GM12878 (cell line): ENCODE data around the gene SV2B. TPM values are rescaled to one million over a fixed set of nuclear protein-coding genes. Genes with fewer than 3 reads are reported as not detected.

Experiments
- BACH1 ChIP-seq: fragments of 450-650 bp; IDR thresholded peaks from 2 replicates; pipeline ENCODE4 v1.6.1; 2017; ENCODE audit warnings: mild to moderate bottlenecking, borderline replicate concordance
- BHLHE40 ChIP-seq, 2 experiments: fragments of 450-650 bp in 1 of 2; IDR thresholded peaks; 2 replicates each; pipeline ENCODE4 v1.6.1; 2011 to 2017; ENCODE audit warnings: low read depth in 2 of 2, borderline replicate concordance in 1 of 2, improper control_type of control experiment in 1 of 2, low read length in 1 of 2, mild to moderate bottlenecking in 1 of 2
- CBX5 ChIP-seq: sonication (generic); IDR thresholded peaks from 2 replicates; pipeline ENCODE4 v1.6.1; 2016; ENCODE audit warnings: low read depth, moderate library complexity, mild to moderate bottlenecking, inconsistent platforms
- CEBPB ChIP-seq, 2 experiments: fragments of 150-350 bp in 1 of 2; IDR thresholded peaks; 2 replicates each; pipeline ENCODE4 v1.6.1; 2012 to 2014; ENCODE audit warnings: low read depth in 2 of 2, low read length in 2 of 2, borderline replicate concordance in 1 of 2, inconsistent platforms in 1 of 2
- CHD2 ChIP-seq: IDR thresholded peaks from 2 replicates; pipeline ENCODE4 v1.6.1; 2011; ENCODE audit warnings: low read depth, low read length, improper control_type of control experiment, borderline replicate concordance
- EGR1 ChIP-seq, 2 experiments: IDR thresholded peaks; 1 replicate in 1 of 2; 2 replicates in 1 of 2; pipeline ENCODE4 v1.6.1; 2011 to 2012; ENCODE audit warnings: low read depth in 2 of 2, low read length in 2 of 2, borderline replicate concordance in 1 of 2, mild to moderate bottlenecking in 1 of 2, moderate library complexity in 1 of 2
- IKZF2 ChIP-seq, 2 experiments: fragments of 450-650 bp; IDR thresholded peaks; 2 replicates each; pipeline ENCODE4 v1.6.1; 2017; ENCODE audit warnings: mild to moderate bottlenecking in 2 of 2, moderate library complexity in 2 of 2
- JUND ChIP-seq: IDR thresholded peaks from 2 replicates; pipeline ENCODE4 v1.6.1; 2012; ENCODE audit warnings: low read depth, mild to moderate bottlenecking, low read length, improper control_type of control experiment, moderate library complexity
- MLLT1 ChIP-seq: fragments of 450-650 bp; IDR thresholded peaks from 2 replicates; pipeline ENCODE4 v1.6.1; 2016; ENCODE audit warnings: mild to moderate bottlenecking
- POU2F2 ChIP-seq: IDR thresholded peaks from 3 replicates; pipeline ENCODE4 v1.6.1; 2011; ENCODE audit warnings: low read depth, mild to moderate bottlenecking, low read length, borderline replicate concordance
- RAD21 ChIP-seq: IDR thresholded peaks from 2 replicates; pipeline ENCODE4 v1.6.1; 2011; ENCODE audit warnings: mild to moderate bottlenecking, low read depth, low read length, moderate library complexity; ENCODE audit not compliant: insufficient read depth
- SP1 ChIP-seq: IDR thresholded peaks from one replicate; pipeline ENCODE4 v1.6.1; 2011; ENCODE audit warnings: low read depth, low read length
- SREBF1 ChIP-seq: IDR thresholded peaks from 2 replicates; pipeline ENCODE4 v1.6.1; 2012; ENCODE audit warnings: mild to moderate bottlenecking, low read length
- SREBF2 ChIP-seq: IDR thresholded peaks from 2 replicates; pipeline ENCODE4 v1.6.1; 2012; ENCODE audit warnings: mild to moderate bottlenecking, low read length
- TAF1 ChIP-seq: IDR thresholded peaks from 2 replicates; pipeline ENCODE4 v1.6.1; 2011; ENCODE audit warnings: mild to moderate bottlenecking, low read depth, low read length, borderline replicate concordance
- TARDBP ChIP-seq: IDR thresholded peaks from 2 replicates; pipeline ENCODE4 v1.6.1; 2016; ENCODE audit warnings: borderline replicate concordance
- TBL1XR1 ChIP-seq: IDR thresholded peaks from 2 replicates; pipeline ENCODE4 v1.6.1; 2012; ENCODE audit warnings: low read depth, low read length, improper control_type of control experiment
- TCF3 ChIP-seq: IDR thresholded peaks from 2 replicates; pipeline ENCODE4 v1.6.1; 2012; ENCODE audit warnings: low read depth, mild to moderate bottlenecking, low read length, borderline replicate concordance; ENCODE audit not compliant: insufficient read depth
- ZNF217 ChIP-seq: fragments of 450-650 bp; IDR thresholded peaks from 2 replicates; pipeline ENCODE4 v1.6.1; 2017; ENCODE audit warnings: antibody characterized with exemption, mild to moderate bottlenecking
- polyA plus RNA-seq, 11 experiments: library from polyadenylated mRNA; depleted of rRNA in 4 of 11; unstranded in 6 of 11; stranded (reverse) in 5 of 11; fragments of >200 nt; fragmentation: Nextera tagmentation in 4 of 11; fragmentation: Illumina TruSeq in 1 of 11; extraction: Ambion mirVana in 4 of 11; extraction: Trizol in 1 of 11; gene quantifications; 1 replicate in 1 of 11; 2 replicates in 10 of 11; pipeline versions ENCODE4 v1.2.1 to v1.2.3, GENCODE V29; 2011 to 2016; ENCODE audit warnings: inconsistent platforms in 2 of 11, missing spikeins in 2 of 11, low read depth in 1 of 11
- total RNA-seq, 4 experiments: library from RNA; depleted of rRNA in 3 of 4; stranded (reverse); fragments of >200 nt in 3 of 4; fragmentation: Illumina TruSeq in 1 of 4; extraction: Trizol in 1 of 4; gene quantifications; 2 replicates each; pipeline versions ENCODE4 v1.2.1 to v1.2.3, GENCODE V29; 2013 to 2021
- TF ChIP-seq, protein P1 (sequence below): fragments of 450-650 bp; IDR thresholded peaks from 2 replicates; pipeline ENCODE4 v1.6.1; 2017; ENCODE audit warnings: mild to moderate bottlenecking, low read depth, inconsistent platforms; ENCODE audit not compliant: poor library complexity, severe bottlenecking
- TF ChIP-seq, protein P2 (sequence below), 3 experiments: IDR thresholded peaks in 2 of 3; conservative IDR thresholded peaks in 1 of 3; 2 replicates each; pipeline ENCODE4 v1.5.1; 2011; ENCODE audit warnings: low read depth in 3 of 3, low read length in 3 of 3, mild to moderate bottlenecking in 3 of 3, control low read depth in 2 of 3, moderate library complexity in 2 of 3, inconsistent platforms in 1 of 3, mixed read lengths in 1 of 3; ENCODE audit not compliant: control insufficient read depth in 2 of 3, insufficient read depth in 1 of 3; ENCODE audit errors: extremely low read depth in 1 of 3
- TF ChIP-seq, protein P3 (sequence below): fragments of 450-650 bp; IDR thresholded peaks from 2 replicates; pipeline ENCODE4 v1.6.1; 2016; ENCODE audit warnings: mild to moderate bottlenecking

SV2B gene
- total and polyA plus RNA-seq, 10 of the 15 experiments (the other 5 are each of a cell fraction or from before 2014, with no cell fraction given) = 0.03 to 1.7 (median 1.3) TPM

DNA sequence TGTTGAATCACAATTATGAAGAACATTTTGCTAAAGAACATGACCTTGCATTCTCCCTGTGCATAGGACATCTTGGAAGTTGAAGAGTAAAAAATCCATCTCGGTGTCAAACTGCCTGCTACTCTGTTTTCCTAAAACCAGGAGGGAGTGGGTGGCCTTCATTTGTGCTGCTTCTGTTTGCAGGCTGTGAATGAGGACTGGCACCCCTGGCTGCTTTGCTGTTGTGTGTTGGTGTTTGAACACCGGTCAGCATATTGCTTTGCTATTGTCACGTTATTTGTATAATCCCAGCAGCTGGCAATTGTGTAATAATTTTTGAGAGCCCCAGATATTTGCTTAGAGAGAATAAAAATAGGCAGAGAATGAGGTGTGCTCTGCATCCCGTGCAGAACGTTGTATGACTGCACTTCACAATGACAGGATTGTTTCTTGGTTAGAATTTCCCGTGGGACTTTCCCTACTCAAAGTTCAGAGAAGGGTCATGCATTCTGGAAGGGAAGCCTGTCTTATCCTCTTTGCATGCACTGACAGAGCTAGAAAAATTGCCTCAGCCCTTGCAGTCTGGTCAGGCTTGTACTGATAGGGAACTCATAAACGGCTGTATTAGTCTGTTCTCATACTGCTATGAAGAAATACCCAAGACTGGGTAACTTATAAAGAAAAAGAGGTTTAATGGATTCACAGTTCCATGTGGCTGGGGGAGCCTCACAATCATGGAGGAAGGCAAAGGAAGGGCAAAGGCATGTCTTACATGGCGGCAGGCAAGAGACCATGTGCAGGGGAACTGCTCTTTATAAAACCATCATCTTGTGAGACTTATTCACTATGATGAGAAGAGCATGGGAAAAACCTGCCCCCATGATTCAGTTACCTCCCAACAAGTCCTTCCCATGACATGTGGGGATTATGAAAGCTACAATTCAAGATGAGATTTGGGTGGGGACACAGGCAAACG, 16.3 kb downstream of the SV2B start (continued):
- TF ChIP-seq POU2F2 (0 out of 3 replicates have a peak, but pooled peaks have one; percentile 55), IKZF2 (IDR thresholded peaks at IDR 0.05) (peak; percentile 62 to 74; a peak in 3 of 4 replicates), CHD2 (0 out of 2 replicates have a peak, but pooled peaks have one; percentile 55), RAD21 (peak; percentile 10; the same call in 1 of the 2 replicates), CEBPB (IDR thresholded peaks at IDR 0.05; ENCODE audit: borderline replicate concordance in 1 of 2, low read depth in 2 of 2, low read length in 2 of 2) (peak; percentile 27 to 42; a peak in 2 of 4 replicates), JUND (no peak), ZNF217 (no peak), TARDBP (no peak), BACH1 (no peak), MLLT1 (0 out of 2 replicates have a peak, but pooled peaks have one; percentile 57), EGR1 (IDR thresholded peaks at IDR 0.05; ENCODE audit: borderline replicate concordance in 1 of 2, low read depth in 2 of 2, low read length in 2 of 2) (no peak), SP1 (peak; percentile 58), SREBF1 (no peak), SREBF2 (no peak), TAF1 (peak; percentile 20; the same call in 1 of the 2 replicates), TCF3 (0 out of 2 replicates have a peak, but pooled peaks have one; percentile 43), CBX5 (peak; percentile 87), BHLHE40 (IDR thresholded peaks at IDR 0.05; ENCODE audit: borderline replicate concordance in 1 of 2, low read depth in 2 of 2, low read length in 1 of 2) (peak; percentile 96 to 97), TBL1XR1 (no peak)
- TF ChIP-seq, protein P1, sequence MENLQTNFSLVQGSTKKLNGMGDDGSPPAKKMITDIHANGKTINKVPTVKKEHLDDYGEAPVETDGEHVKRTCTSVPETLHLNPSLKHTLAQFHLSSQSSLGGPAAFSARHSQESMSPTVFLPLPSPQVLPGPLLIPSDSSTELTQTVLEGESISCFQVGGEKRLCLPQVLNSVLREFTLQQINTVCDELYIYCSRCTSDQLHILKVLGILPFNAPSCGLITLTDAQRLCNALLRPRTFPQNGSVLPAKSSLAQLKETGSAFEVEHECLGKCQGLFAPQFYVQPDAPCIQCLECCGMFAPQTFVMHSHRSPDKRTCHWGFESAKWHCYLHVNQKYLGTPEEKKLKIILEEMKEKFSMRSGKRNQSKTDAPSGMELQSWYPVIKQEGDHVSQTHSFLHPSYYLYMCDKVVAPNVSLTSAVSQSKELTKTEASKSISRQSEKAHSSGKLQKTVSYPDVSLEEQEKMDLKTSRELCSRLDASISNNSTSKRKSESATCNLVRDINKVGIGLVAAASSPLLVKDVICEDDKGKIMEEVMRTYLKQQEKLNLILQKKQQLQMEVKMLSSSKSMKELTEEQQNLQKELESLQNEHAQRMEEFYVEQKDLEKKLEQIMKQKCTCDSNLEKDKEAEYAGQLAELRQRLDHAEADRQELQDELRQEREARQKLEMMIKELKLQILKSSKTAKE = peak; percentile 74
- TF ChIP-seq, protein P2, sequence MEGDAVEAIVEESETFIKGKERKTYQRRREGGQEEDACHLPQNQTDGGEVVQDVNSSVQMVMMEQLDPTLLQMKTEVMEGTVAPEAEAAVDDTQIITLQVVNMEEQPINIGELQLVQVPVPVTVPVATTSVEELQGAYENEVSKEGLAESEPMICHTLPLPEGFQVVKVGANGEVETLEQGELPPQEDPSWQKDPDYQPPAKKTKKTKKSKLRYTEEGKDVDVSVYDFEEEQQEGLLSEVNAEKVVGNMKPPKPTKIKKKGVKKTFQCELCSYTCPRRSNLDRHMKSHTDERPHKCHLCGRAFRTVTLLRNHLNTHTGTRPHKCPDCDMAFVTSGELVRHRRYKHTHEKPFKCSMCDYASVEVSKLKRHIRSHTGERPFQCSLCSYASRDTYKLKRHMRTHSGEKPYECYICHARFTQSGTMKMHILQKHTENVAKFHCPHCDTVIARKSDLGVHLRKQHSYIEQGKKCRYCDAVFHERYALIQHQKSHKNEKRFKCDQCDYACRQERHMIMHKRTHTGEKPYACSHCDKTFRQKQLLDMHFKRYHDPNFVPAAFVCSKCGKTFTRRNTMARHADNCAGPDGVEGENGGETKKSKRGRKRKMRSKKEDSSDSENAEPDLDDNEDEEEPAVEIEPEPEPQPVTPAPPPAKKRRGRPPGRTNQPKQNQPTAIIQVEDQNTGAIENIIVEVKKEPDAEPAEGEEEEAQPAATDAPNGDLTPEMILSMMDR (IDR thresholded peaks at IDR 0.05 in 2 of 3, conservative IDR thresholded peaks at IDR 0.05 in 1 of 3; ENCODE audit: control insufficient read depth in 2 of 3, extremely low read depth in 1 of 3, insufficient read depth in 1 of 3, low read depth in 3 of 3, low read length in 3 of 3) = no peak
- TF ChIP-seq, protein P3, sequence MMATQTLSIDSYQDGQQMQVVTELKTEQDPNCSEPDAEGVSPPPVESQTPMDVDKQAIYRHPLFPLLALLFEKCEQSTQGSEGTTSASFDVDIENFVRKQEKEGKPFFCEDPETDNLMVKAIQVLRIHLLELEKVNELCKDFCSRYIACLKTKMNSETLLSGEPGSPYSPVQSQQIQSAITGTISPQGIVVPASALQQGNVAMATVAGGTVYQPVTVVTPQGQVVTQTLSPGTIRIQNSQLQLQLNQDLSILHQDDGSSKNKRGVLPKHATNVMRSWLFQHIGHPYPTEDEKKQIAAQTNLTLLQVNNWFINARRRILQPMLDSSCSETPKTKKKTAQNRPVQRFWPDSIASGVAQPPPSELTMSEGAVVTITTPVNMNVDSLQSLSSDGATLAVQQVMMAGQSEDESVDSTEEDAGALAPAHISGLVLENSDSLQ = peak; percentile 70; the same call in 1 of the 2 replicates
